Measurements from ENCODE around the gene TAS2R3.
"Not testable (repeated sequence)": the region's sequence is repeated elsewhere in the genome, so short reads cannot be mapped to it uniquely, and the experiment has no call there.

The TAS2R3 gene, protein sequence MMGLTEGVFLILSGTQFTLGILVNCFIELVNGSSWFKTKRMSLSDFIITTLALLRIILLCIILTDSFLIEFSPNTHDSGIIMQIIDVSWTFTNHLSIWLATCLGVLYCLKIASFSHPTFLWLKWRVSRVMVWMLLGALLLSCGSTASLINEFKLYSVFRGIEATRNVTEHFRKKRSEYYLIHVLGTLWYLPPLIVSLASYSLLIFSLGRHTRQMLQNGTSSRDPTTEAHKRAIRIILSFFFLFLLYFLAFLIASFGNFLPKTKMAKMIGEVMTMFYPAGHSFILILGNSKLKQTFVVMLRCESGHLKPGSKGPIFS

DNA sequence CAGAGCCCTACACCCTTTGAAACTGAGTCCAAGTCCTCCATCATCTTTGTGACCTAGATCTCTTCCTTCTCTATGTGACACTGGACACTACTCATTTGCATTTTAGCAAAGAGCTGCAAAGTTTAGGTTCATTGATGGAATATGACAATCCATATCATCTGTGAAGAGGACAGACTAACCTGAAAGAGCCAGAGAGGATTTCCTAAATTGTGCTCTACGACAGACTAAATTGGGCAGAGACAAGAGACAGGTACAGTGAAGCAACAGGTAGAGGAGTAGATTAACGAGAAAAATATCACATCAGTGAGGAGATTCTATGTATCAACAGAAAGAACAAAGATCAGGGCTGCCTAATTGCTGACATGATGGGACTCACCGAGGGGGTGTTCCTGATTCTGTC is at the start of gene TAS2R3:
Gene TAS2R3 (plus strand): TSS at position 301 of the 400 bp plus-strand sequence. CDS start 62 bp downstream, at position 363.
- DNase-seq, result no peak

DNA sequence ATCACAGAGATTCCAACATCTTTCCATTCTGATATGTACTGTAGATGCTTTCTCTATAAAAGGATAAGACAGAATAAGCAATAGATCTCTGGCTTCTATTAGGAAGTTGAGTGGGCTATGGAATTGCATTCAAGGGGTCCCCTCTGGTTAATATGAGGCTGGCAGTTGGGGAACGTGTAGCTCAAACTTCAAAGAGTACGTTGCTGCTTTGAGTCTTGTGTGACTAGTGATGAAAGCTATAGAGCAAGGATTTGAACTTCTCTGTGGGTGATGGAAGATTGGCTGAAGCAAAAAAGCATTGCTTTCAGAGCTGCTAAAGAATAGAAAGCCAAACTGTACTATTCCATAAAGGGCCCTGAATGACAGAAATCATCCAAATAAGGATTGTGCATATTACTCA is 49.3 kb upstream of the TAS2R3 start:
- DNase-seq, result no peak

DNA sequence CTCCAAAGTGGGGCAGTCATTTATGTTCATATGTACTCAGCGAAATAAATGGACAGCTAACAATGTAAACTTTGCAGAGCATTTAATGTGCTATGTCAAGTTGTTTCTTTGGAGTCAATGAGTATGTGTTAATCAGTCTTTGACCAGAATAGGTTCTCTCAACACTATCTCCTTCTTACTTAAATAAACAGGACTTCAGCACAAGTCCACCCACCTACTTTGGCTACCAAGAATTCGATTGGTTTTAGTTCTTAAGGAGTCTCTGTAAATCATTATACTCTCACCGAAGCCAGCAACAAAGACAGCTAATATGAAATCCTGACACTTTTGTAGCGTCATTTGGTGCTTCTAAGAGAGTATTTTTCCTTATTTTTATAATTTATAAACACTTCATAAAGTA is 48.9 kb upstream of the TAS2R3 start:
- no peak for DNase-seq

DNA sequence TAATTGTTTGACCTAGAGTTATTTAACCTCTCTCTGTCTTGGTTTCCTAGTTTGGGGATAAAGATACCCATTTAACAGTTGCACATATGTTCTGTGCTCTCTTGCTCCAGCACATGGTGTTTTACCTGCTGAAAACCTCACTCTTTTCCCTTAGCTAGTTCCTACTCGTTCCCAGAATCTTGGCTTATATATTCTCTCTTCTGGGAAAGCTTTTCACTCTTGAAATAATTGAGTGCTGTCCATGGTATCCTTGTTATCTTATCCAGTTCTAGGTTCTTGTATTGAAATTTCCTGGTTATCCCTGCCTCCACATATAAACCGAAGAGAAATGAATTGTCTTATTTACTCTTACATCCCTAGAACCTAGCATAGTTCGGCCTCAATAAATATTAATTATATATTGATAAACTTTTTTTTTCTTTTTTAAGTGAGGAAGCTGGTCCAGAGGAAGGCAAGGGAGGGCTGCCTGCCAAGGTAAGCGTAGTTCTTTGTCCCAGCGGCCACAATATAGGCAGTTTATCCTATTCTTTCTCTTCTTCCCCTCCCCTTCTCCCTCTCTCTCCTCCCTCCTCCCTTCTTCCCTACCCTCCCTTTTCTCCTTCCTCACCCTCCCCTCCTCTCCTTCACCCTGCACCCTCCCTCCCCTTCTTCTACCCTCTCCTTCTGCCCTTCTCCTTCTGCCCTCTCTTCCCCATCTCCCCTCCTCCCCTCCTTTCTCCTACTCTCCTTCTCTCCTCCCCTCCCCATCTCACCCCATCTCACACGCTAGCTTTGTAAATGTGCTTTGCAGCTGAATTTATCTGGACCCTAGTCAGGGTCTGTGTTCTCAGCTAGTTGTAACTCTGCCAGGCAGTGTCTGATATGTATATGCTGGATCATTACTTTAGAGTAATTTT is 47.9 kb upstream of the TAS2R3 start:
- DNase-seq, result no peak

DNA sequence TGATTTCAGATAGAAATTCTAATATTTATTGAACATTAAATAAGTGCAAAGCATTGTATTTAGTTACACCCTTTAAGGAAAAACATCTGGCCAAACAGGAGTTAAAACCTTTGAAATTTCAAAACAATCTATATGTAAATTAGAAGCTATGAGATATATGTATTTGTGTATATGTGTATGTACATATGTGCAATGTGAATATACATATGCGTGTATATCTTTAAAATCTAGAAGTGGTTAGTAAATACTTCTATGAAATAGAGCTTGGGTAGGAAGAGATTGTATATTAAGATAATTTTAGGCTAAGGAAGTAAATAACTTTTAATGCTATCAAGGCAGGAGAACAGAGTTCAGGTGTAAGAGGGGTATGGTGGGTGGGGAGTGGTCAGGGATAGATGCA is 46.4 kb upstream of the TAS2R3 start:
- no peak for DNase-seq

DNA sequence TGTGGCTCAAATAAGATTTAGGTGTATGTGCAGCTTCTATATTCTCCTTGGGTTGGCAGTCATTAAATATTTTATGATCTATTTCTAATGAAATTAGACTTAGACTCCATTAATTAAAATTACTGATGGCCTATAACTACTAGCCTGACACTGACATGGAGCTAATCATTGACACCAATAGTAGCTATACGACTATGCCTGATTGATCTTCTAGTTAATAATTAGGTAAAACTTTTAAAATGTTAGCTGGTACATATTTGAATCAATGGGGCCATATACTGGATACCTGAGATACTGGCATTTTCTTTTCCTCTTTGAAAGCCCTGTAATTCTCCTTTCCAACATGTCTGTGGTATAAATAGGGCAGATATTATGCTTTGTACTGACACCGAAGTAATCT is 41.4 kb upstream of the TAS2R3 start:
- no peak for DNase-seq

DNA sequence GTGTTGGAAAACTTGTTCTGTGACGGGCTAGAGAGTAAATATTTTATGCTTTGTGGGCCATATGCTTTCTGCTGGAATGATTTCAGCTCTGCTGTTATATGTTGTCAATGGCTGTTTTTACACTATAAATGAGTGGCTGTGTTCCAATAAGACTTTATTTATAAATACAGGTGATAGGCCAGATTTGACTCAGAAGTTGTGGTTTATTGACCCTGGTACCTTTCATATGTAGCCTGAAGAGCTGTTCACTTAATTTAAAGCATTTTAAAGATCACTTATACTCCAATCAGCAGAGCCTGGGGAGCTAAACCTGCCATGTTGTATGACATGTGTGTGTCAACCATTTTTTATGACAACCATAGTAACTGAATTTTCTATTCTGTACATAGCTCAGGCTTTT is 34.9 kb upstream of the TAS2R3 start:
- DNase-seq, result no peak

DNA sequence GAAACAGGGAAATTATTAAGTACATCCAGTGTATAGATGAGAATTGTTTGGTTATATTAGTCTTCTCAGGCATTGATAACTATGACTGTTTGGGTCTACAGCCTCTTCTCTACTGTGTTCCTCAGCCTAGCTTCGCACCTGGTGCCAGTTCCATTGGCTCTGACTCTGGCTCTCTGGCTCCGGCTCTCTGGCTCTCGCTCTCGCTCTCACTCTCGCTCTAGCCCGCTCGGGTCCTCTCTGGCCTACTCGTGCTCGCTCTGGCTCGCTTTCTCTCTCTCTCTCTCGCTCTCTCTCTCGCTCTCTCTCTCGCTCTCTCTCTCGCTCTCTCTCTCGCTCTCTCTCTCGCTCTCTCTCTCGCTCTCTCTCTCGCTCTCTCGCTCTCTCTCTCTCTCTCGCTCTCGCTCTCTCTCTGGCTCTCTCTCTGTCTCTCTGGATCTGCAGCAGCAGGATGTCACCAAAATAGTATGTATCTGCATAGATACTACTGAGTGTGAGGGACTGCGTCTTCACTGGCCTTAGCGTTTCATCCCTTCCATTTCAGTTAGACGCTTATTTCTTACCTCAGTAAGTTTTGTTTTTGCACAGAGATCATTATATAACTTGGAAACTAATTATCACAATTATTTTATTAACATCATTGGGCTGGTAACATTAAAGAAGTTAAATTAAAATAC is 32.3 kb upstream of the TAS2R3 start:
- DNase-seq, result no peak

DNA sequence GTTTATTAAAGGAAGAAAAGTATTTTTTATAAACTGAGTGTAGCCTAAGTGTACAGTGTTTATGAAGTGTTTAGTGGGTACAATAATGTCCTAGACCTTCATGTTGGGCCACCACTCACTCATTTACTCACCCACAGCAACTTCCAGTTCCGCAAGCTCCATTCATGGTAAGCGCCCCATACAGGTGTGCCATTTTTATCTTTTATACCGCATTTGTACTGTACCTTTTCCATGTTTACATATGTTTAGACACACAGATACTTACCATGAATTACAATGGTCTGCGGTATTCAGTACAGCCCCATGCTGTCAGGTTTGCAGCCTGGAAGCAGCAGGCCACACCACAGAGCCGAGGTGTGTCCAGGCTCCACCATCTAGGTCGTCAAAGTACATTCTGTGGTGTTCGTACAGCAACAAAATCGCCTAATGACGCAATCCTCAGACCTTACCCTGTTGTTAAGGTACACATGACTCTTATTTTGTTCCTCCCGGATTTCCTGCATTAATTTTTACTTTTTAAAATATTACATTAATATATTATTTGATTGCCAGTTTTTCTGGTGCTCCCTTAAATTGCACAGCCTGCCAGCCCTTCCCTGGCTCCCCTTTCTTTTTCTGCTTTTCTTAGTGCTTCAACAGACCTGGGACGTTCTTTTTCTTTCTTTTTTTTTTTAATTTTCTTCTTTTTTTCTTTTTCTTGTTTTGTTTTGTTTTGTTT is 26.6 kb upstream of the TAS2R3 start:
- DNase-seq, result peak; percentile 28

DNA sequence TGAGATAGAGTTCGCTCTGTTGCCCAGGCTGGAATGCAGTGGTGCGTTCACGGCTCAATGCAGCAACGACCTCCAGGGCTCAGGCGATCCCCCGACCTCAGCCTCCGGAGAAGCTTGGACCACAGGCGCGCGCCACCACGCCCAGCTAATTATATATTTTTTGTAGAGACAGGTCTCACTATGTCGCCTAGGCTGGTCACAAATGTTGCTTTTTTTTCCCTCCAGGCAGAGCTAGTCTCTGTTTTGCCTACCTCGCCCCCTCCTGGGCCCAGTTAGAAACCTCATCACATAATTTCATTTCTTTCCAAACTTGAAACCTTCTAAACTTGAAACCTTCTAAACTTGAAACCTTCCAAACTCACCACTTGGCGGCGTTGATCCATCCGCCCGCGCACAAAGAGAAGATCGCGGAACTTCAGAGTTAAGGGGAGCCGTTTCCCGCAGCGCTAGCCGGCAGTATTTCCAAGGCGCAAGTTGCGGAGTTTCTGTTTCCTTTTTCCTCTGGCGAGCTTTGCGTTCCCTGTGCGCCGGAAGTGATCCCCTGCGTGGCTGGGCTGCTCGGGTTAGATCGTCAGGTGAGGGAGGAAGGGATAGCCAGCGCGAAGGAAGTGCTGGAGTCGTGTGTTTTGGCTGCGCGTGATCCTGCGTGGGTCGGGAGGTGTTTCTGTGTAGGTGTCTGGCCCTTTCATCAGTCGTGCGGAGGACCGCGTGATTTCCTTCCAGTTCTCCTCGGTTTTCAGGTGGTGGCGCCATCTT is 25.9 kb upstream of the TAS2R3 start, which contains the start of gene SSBP1:
Gene SSBP1 (plus strand): TSS at position 523 of the 756 bp plus-strand sequence. CDS start 809 bp downstream, outside the sequence.
- peak; percentile 98 for DNase-seq

DNA sequence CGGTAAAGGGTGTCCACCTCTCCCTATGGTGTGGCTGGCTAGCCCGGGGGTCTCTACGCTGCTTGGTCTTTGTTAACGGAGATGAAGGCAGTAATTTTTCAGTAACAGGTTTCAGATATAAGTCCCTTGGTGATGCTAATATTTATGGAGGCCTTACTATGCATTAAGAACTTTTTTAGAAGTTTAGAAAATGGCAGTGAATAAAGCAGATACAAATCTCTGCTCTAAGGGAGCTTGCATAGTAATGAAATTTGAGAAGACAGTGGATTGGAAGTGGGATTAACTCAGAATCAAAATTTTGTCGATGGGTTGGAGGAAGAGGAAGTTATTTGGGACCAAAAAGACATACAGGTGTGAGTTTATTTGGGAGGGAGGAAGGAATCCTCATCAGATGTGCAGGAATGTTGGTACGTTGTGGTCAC is 25.3 kb upstream of the TAS2R3 start:
- DNase-seq, result no peak

DNA sequence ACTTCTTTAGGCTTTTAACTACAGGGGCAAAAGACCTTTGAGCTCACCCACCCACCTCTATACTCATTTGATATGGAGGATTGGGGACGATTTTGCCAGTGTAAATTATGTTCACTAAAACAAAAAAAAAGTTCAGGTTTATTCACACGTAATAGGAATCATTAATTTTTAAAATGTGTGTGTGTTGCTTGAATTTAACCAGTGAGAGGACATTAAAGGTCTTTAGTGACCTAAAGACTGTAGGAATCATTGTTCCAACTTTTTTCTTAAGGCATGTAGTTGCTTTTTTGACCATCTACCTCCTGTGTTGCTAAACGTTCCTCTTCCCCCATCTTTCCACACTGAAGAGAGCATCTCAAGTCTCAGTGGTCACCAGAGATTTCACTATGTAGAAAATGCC is 24.6 kb upstream of the TAS2R3 start:
- DNase-seq, result no peak

DNA sequence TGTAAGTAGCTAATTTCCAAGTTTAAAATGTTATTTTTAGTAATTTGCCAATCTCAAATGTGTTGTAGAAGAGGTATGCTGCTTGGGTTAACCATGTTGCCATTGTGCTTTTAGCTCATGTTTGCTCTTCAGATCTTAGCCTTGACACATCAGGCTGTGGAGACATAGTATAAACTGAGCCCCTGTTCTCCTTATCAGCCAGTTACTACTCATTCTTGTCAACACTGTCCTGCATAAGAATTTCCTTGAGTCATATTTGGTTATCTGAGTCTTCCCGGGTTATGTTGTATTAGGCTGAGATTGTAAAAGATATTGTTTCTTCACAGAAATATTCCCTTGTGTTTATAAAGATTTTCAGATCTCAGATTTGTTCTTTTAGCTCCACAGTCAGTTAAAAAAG is 21.7 kb upstream of the TAS2R3 start:
- DNase-seq, result no peak

DNA sequence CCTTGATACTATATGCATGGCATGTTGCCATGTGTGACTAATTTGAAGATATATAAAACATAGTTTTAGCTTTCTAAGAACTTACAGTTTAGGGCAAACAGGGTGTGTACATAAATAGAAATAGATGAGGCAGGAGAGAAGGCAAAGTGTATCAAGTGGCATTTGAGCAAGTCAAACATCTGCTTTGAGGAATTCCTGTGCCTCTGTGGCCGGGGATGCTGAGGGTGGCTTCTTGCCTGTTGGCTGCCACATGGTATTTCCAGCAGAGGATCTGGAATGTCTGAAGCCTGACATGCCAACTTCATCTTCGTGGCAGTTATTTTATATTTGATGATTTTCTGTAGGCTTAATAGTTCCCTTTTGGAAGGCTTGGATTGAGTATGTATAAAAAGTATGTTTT is 19.8 kb upstream of the TAS2R3 start:
- DNase-seq, result no peak

DNA sequence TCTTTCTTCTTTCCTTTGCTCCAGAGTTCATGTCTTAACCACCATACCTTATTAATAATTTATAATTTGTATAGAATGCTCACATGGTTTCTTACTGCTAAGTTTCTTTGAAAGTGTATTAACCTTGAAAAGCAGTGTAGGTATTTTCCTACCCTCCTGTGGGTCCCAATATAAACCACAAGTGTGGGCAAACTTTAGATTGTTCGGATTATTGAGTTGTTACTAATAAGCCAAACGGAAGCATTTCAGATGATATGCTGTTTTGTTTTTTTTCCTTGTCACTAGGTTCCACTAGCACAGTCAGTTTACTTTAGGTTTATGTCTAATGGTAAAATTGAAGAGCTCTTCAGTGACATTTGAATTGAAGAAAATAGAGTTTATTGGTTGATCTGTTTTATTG is 15.5 kb upstream of the TAS2R3 start:
- no peak for DNase-seq

DNA sequence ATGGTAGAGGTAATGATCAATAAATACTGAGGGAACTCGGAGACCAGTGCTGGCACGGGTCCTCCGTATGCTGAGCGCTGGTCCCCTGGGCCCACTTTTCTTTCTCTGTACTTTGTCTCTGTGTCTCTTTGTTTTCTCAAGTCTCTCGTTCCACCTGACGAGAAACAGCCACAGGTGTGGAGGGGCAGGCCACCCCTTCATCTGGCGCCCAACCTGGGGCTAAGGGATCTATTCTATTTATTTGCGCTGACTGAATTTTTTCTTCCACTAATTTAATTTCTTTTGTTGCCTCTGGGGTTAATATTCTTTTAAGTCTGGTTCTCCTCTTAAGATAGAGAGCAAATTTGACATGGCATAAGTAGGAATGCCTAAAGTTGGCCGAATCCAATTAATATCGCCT is 12.0 kb upstream of the TAS2R3 start:
- not testable (repeated sequence) for DNase-seq

DNA sequence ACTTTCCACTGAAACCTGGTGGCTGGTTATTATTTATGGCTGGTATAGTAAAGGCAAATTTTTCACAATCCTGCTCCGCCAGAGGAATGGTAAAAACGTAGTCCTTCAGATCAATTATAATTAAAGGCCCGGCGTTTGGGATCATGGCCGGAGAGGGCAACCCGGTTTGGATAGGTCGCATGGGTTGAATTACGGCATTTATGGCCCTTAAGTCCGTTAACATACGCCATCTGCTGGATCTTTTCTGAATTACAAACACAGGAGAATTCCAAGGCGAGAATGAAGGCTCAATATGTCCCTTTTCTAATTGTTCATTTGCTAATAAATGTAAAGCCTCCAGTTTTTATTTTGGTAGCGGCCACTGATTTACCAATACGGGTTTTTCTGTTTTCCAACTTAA is 11.3 kb upstream of the TAS2R3 start:
- no peak for DNase-seq

DNA sequence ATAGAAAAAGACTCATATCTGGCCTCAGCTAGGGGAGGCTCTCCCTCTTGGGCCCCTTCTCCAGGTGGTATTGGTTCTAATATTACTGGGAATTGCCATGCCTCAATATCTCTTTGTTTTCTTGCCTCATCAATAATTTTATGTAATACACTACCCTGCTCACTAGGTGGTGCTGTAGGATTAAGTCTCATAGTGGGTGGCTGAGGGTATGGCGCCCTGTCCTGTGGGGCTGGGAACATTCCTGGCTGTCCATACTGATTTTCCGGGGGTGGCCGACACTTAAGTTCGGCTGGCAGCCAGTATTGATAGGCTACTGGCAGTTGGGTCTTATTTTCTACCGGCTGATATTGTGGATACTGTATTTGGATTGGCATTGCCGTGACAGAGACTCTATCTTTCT is 9.0 kb upstream of the TAS2R3 start:
- DNase-seq, result no peak

DNA sequence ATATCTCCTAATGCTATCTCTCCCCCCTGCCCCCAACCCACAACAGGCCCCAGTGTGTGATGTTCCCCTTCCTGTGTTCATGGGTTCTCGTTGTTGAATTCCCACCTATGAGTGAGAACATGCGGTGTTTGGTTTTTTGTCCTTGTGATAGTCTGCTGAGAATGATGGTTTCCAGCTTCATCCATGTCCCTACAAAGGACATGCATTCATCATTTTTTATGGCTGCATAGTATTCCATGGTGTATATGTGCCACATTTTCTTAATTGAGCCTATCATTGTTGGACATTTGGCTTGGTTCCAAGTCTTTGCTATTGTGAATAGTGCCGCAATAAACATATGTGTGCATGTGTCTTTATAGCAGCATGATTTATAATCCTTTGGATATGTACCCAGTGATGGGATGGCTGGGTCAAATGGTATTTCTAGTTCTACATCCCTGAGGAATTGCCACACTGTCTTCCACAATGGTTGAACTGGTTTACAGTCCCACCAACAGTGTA is 6.2 kb downstream of the TAS2R3 start:
- not testable (repeated sequence) for DNase-seq

DNA sequence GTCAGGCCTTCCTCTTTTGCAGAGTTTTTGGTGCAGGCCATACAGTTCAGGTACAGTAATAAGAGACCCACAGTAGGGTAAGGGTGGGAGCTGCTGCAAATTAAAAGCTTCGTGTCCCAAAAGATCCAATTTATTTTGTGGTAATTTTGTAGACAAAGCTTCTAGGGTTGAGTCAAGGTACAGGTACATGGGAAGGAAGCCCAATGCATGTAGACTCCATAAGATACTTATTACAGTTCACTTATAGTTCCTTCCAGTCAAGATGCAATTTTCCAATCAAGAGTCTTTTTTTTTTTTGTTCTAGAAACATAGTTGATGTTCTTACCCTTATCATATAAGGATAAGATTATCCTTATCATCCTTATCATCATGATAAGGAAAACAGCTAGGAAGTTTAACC is 12.5 kb downstream of the TAS2R3 start, which contains the start of gene TAS2R4:
Gene TAS2R4 (plus strand): TSS at position 301 of the 400 bp plus-strand sequence. CDS start 1,815 bp downstream, outside the sequence.
- no peak for DNase-seq

DNA sequence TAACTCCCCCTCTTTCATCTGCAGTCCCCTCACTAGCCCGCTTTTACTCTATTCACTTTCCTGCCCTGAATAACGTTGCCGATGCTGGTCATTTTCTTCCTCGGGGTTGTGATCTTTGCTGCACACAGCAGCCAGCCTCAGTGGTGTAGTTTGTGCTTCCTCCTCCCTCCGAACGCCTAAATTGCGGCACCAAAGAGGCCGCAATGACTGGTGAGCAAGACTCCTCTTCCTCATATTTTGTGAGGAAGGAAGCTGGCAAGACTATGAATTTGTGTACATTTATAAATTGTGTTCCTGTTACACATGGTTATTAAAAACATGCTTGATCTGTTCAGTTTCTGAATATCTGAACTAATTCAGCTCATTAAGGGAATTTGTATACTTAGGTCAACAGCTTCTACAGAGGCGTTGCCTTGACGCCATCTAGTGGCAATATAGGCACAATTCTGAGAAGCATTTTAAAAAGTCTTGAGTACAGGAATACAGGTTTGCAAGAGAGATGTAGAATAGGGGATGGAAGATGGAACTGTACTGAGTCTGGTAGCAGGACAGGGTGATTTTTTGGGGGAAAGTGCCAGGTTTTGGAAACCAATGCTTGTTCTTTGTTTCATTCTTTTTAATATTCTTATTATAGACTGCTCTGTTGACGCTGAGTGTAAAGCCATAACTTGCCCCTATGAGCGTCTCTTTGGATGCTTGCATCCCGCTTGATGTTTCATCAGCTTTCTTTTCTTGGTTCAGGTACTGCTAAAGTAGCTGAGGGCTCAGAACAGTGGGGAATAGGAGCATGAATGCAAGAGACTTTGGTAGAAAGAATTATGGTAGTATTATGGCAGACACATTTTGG is 22.0 kb downstream of the TAS2R3 start:
- DNase-seq, result peak; percentile 28

Data from GF-D8 (cell line).